Sigmoid colon (tissue), 4 donors: Measurements from ENCODE around the gene HRK.

Experiments used
- CTCF ChIP-seq, 4 experiments: fragments of 450-650 bp in 3 of 4; fragments of 200-600 bp in 1 of 4; IDR thresholded peaks; one replicate each; pipeline ENCODE4 v1.5.1; 2016 to 2019; ENCODE audit warnings: antibody characterized with exemption in 4 of 4, mild to moderate bottlenecking in 3 of 4, moderate library complexity in 2 of 4
- EP300 ChIP-seq, 4 donors: sonication (generic); formaldehyde crosslinking; IDR thresholded peaks; one replicate each; pipeline ENCODE4 v1.6.1; 2017; ENCODE audit warnings: antibody characterized with exemption in 4 of 4
- POLR2A ChIP-seq, 2 donors: fragments of 450-650 bp; IDR thresholded peaks; one replicate each; pipeline ENCODE4 v1.6.1; 2016; ENCODE audit warnings: antibody characterized with exemption in 2 of 2, mild to moderate bottlenecking in 2 of 2, moderate library complexity in 2 of 2
- POLR2AphosphoS5 ChIP-seq, 4 donors: sonication (generic); formaldehyde crosslinking; IDR thresholded peaks; one replicate each; pipeline ENCODE4 v1.6.1; 2017; ENCODE audit warnings: antibody characterized with exemption in 4 of 4

GRCh38 chr12:116859079-116859478 lies 22.2 kb downstream of the HRK start:
- no peak for TF ChIP-seq CTCF (IDR thresholded peaks at IDR 0.05)
- no peak for TF ChIP-seq EP300 (IDR thresholded peaks at IDR 0.05)
- TF ChIP-seq POLR2AphosphoS5 (IDR thresholded peaks at IDR 0.05): no peak
- no peak for TF ChIP-seq POLR2A (IDR thresholded peaks at IDR 0.05)
